CD4-positive, alpha-beta T cell treated with Interleukin-6 at 100 ng/mL for 8 hours (primary cell): ENCODE measurements around the gene KRTAP12-4.
"Not testable (repeated sequence)": the region's sequence is repeated elsewhere in the genome, so short reads cannot be mapped to it uniquely, and the experiment has no call there.

ENCODE experiments used
- DNase-seq: peaks from one replicate; pipeline ENCODE4 v3.0.0-alpha.2; 2020; ENCODE audit warnings: mixed read lengths, low spot score

KRTAP12-4 gene

DNA sequence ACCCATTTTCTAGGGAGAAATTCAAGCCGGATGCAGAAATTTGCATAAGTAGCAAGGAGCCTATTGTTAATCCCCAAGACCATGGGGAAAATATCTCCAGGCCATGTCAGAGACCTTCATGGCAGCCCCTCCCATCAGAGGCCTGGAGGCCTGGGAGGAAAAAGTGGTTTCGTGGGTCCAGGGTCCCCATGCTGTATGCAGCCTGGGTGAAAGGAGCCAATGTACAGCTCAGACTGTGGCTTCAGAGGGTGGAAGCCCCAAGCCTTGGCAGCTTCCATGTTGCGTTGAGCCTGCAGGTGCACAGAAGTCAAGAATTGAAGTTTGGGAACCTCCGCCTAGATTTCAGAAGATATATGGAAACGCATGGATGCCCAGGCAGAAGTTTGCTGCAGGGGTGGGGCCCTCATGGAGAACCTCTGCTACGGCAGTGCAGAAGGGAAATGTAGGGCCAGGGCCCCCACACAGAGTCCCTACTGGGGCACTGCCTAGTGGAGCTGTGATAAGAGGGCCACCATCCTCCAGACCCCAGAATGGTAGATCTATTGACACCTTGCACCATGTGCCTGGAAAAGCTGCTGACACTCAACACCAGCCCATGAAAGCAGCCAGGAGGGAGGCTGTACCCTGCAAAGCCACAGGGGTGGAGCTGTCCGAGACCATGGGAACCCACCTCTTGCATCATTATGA, 44.2 kb downstream of the KRTAP12-4 start:
- DNase-seq, result not testable (repeated sequence)

DNA sequence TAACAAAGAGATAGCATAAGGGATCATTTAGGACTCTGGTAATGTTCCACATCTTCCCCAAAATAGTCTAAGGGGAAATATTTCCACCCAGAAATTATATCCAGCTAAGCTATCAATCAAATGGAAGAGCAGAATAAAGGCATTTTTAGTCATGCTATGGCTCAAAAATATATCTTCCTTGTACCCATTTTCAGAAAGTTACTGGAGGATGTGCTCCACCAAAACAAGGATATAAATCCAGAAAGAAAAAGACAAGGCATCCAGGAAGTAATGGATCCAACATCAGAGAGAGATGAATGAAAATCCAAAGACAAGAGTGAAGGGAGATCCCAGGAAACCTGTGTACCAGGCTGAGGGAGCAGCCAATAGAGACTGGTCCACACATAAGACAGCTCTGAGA, 45.3 kb downstream of the KRTAP12-4 start:
- DNase-seq, result no peak

- DNase-seq, result no peak
These were observed 48.0 kb downstream of the KRTAP12-4 start for GRCh38 chr21:44606495-44606894.
